Smooth muscle cell of the brain vasculature (primary cell): ENCODE data around the gene SOX13.

Source experiments
- DNase-seq: peaks from one replicate; pipeline ENCODE4 v3.0.0-alpha.2; 2012; ENCODE audit warnings: low read depth, low spot score

Gene SOX13

GRCh38 chr1:204062106-204062505 lies 10.8 kb upstream of the SOX13 start:
- DNase-seq: no peak

GRCh38 chr1:204065174-204065985 lies 7.5 kb upstream of the SOX13 start:
- DNase-seq: no peak

- no peak for DNase-seq
Observed at GRCh38 chr1:204065986-204066300, 7.0 kb upstream of the SOX13 start.

GRCh38 chr1:204067935-204068334 lies 5.0 kb upstream of the SOX13 start:
- no peak for DNase-seq

GRCh38 chr1:204069887-204070286 lies 3.0 kb upstream of the SOX13 start:
- no peak for DNase-seq

GRCh38 chr1:204070895-204071294 lies 2.0 kb upstream of the SOX13 start:
- no peak for DNase-seq

- no peak for DNase-seq
Observed at GRCh38 chr1:204073837-204074273, 940 bp downstream of the SOX13 start.

GRCh38 chr1:204074274-204075138 lies 1.6 kb downstream of the SOX13 start:
- no peak for DNase-seq

- no peak for DNase-seq
Observed at GRCh38 chr1:204075139-204075521, 2.2 kb downstream of the SOX13 start.

GRCh38 chr1:204075890-204076846 lies 3.3 kb downstream of the SOX13 start:
- no peak for DNase-seq

- DNase-seq: no peak
Observed at GRCh38 chr1:204076891-204077290, 4.0 kb downstream of the SOX13 start.

GRCh38 chr1:204077979-204078696 lies 5.2 kb downstream of the SOX13 start:
- DNase-seq: no peak

GRCh38 chr1:204079608-204079999 lies 6.7 kb downstream of the SOX13 start:
- no peak for DNase-seq

- DNase-seq: no peak
Observed at GRCh38 chr1:204080163-204080903, 7.4 kb downstream of the SOX13 start.

GRCh38 chr1:204081164-204081790 lies 8.4 kb downstream of the SOX13 start:
- no peak for DNase-seq

- DNase-seq: no peak
Observed at GRCh38 chr1:204081791-204082513, 9.0 kb downstream of the SOX13 start.

- DNase-seq: no peak
Observed at GRCh38 chr1:204083491-204083890, 10.6 kb downstream of the SOX13 start.

- no peak for DNase-seq
Observed at GRCh38 chr1:204084247-204084772, 11.4 kb downstream of the SOX13 start.

- DNase-seq: no peak
Observed at GRCh38 chr1:204085876-204086275, 13.0 kb downstream of the SOX13 start.
